Measurements from ENCODE around the gene KNOP1. TPM values are rescaled to one million over a fixed set of nuclear protein-coding genes. Genes with fewer than 3 reads are reported as not detected.

KNOP1 gene
- total and polyA plus RNA-seq, 7 experiments from 2014 or later = 6.4 to 20.6 (median 13.4) TPM

GRCh38 chr16:19743816-19744159, 25.8 kb upstream of the KNOP1 start:
- intact Hi-C loops (cut with micrococcal nuclease) = no loop called here

GRCh38 chr16:19741354-19741753, 23.3 kb upstream of the KNOP1 start:
- Mint-ChIP-seq H3K27me3 (no peaks in the 10 kb centered on the region), H3K36me3 (peaks cover 0 to 8% (median 0%) of the 10 kb centered on the region in 5 donors), H3K27ac (no peak overlapping the region), H3K9me3 (no peaks in the 10 kb centered on the region), H3K4me1 (peaks cover 0 to 3% (median 0%) of the 10 kb centered on the region in 7 donors), H3K4me3 (no peak overlapping the region)
- H3K4me3 ChIP-seq (ENCODE audit: low read length) = no peak overlapping the region
- no peaks in the 10 kb centered on the region for H3K36me3 ChIP-seq (ENCODE audit: control insufficient read depth in 2 of 3, insufficient read depth in 3 of 3, low read length in 3 of 3)
- DNase-seq = no peak
- intact Hi-C loops (cut with micrococcal nuclease) = no loop called here
- CTCF ChIA-PET = no interaction called here
- H3K27ac ChIP-seq (ENCODE audit: low read depth, low read length) = no peak overlapping the region
- H3K27me3 ChIP-seq (ENCODE audit: control insufficient read depth in 2 of 2, insufficient read depth in 2 of 2, low read length in 2 of 2) = no peaks in the 10 kb centered on the region
- POLR2A ChIA-PET = interaction anchor here (0.7 kb wide), 1 partner anchor 100 kb away, joined by 3 read pairs; no protein-coding TSS in a partner anchor
- ATAC-seq = no peak
- H3K4me1 ChIP-seq (ENCODE audit: control insufficient read depth in 2 of 2, insufficient read depth in 2 of 2, low read length in 2 of 2) = no peaks in the 10 kb centered on the region
- no peaks in the 10 kb centered on the region for H3K9me3 ChIP-seq (ENCODE audit: control insufficient read depth in 2 of 3, low read length in 3 of 3)

More at GRCh38 chr16:19743816-19744159, 25.8 kb upstream of the KNOP1 start:
- Histone ChIP-seq H3K36me3 (ENCODE audit: control insufficient read depth in 2 of 3, insufficient read depth in 3 of 3, low read length in 3 of 3) (no peaks in the 10 kb centered on the region), H3K9me3 (ENCODE audit: control insufficient read depth in 2 of 3, low read length in 3 of 3) (no peaks in the 10 kb centered on the region), H3K27me3 (ENCODE audit: control insufficient read depth in 2 of 2, insufficient read depth in 2 of 2, low read length in 2 of 2) (no peaks in the 10 kb centered on the region), H3K27ac (ENCODE audit: low read depth, low read length) (no peak overlapping the region), H3K4me1 (ENCODE audit: control insufficient read depth in 2 of 2, insufficient read depth in 2 of 2, low read length in 2 of 2) (no peaks in the 10 kb centered on the region), H3K4me3 (ENCODE audit: low read length) (no peak overlapping the region)
- H3K9me3 Mint-ChIP-seq = no peaks in the 10 kb centered on the region
- ChIA-PET POLR2A (no interaction called here), CTCF (no interaction called here)
- peaks cover 0 to 8% (median 0%) of the 10 kb centered on the region in 5 donors for H3K36me3 Mint-ChIP-seq
- no peaks in the 10 kb centered on the region for H3K4me1 Mint-ChIP-seq
- ATAC-seq (no peak), DNase-seq (no peak)
- H3K27me3 Mint-ChIP-seq = no peaks in the 10 kb centered on the region
- no peak overlapping the region for H3K4me3 Mint-ChIP-seq
- H3K27ac Mint-ChIP-seq = peak overlapping the region in 1 of 9 donors; percentile 88

- ChIA-PET POLR2A (no interaction called here), CTCF (no interaction called here)
- Mint-ChIP-seq H3K9me3 (no peaks in the 10 kb centered on the region), H3K27ac (no peak overlapping the region), H3K27me3 (no peaks in the 10 kb centered on the region), H3K4me3 (no peak overlapping the region), H3K36me3 (peaks cover 0 to 19% (median 0%) of the 10 kb centered on the region in 5 donors), H3K4me1 (peaks cover 0 to 4% (median 0%) of the 10 kb centered on the region in 7 donors)
- Histone ChIP-seq H3K9me3 (ENCODE audit: control insufficient read depth in 2 of 3, low read length in 3 of 3) (no peaks in the 10 kb centered on the region), H3K27me3 (ENCODE audit: control insufficient read depth in 2 of 2, insufficient read depth in 2 of 2, low read length in 2 of 2) (no peaks in the 10 kb centered on the region), H3K4me1 (ENCODE audit: control insufficient read depth in 2 of 2, insufficient read depth in 2 of 2, low read length in 2 of 2) (no peaks in the 10 kb centered on the region), H3K36me3 (ENCODE audit: control insufficient read depth in 2 of 3, insufficient read depth in 3 of 3, low read length in 3 of 3) (no peaks in the 10 kb centered on the region), H3K27ac (ENCODE audit: low read depth, low read length) (no peak overlapping the region), H3K4me3 (ENCODE audit: low read length) (no peak overlapping the region)
- intact Hi-C loops (cut with micrococcal nuclease) = no loop called here
- ATAC-seq = no peak
- DNase-seq = no peak
These were observed 19.4 kb upstream of the KNOP1 start for GRCh38 chr16:19737306-19738038.

- peaks cover 0 to 18% (median 0%) of the 10 kb centered on the region in 5 donors for H3K36me3 Mint-ChIP-seq
- no peak for DNase-seq
- no peaks in the 10 kb centered on the region for H3K9me3 ChIP-seq (ENCODE audit: control insufficient read depth in 2 of 3, low read length in 3 of 3)
- CTCF ChIA-PET = no interaction called here
- H3K4me3 Mint-ChIP-seq = no peak overlapping the region
- H3K9me3 Mint-ChIP-seq = no peaks in the 10 kb centered on the region
- H3K27me3 Mint-ChIP-seq = no peaks in the 10 kb centered on the region
- no peak overlapping the region for H3K27ac Mint-ChIP-seq
- ATAC-seq = no peak
- H3K27ac ChIP-seq (ENCODE audit: low read depth, low read length) = no peak overlapping the region
- no peaks in the 10 kb centered on the region for H3K36me3 ChIP-seq (ENCODE audit: control insufficient read depth in 2 of 3, insufficient read depth in 3 of 3, low read length in 3 of 3)
- H3K4me1 ChIP-seq (ENCODE audit: control insufficient read depth in 2 of 2, insufficient read depth in 2 of 2, low read length in 2 of 2) = no peaks in the 10 kb centered on the region
- peaks cover 0 to 4% (median 0%) of the 10 kb centered on the region in 7 donors for H3K4me1 Mint-ChIP-seq
- intact Hi-C loops (cut with micrococcal nuclease) = no loop called here
- POLR2A ChIA-PET = no interaction called here
- H3K4me3 ChIP-seq (ENCODE audit: low read length) = no peak overlapping the region
- H3K27me3 ChIP-seq (ENCODE audit: control insufficient read depth in 2 of 2, insufficient read depth in 2 of 2, low read length in 2 of 2) = no peaks in the 10 kb centered on the region
These were observed 17.2 kb upstream of the KNOP1 start for GRCh38 chr16:19735074-19735867.

GRCh38 chr16:19733551-19733950, 15.5 kb upstream of the KNOP1 start:
- Histone ChIP-seq H3K4me3 (ENCODE audit: low read length) (no peak overlapping the region), H3K27ac (ENCODE audit: low read depth, low read length) (no peak overlapping the region), H3K4me1 (ENCODE audit: control insufficient read depth in 2 of 2, insufficient read depth in 2 of 2, low read length in 2 of 2) (no peaks in the 10 kb centered on the region), H3K9me3 (ENCODE audit: control insufficient read depth in 2 of 3, low read length in 3 of 3) (no peaks in the 10 kb centered on the region), H3K36me3 (ENCODE audit: control insufficient read depth in 2 of 3, insufficient read depth in 3 of 3, low read length in 3 of 3) (no peaks in the 10 kb centered on the region), H3K27me3 (ENCODE audit: control insufficient read depth in 2 of 2, insufficient read depth in 2 of 2, low read length in 2 of 2) (no peaks in the 10 kb centered on the region)
- H3K4me3 Mint-ChIP-seq = no peak overlapping the region
- peaks cover 0 to 4% (median 0%) of the 10 kb centered on the region in 7 donors for H3K4me1 Mint-ChIP-seq
- H3K36me3 Mint-ChIP-seq = peaks cover 0 to 11% (median 0%) of the 10 kb centered on the region in 5 donors
- ChIA-PET CTCF (no interaction called here), POLR2A (no interaction called here)
- intact Hi-C loops (cut with micrococcal nuclease) = no loop called here
- no peak overlapping the region for H3K27ac Mint-ChIP-seq
- H3K27me3 Mint-ChIP-seq = no peaks in the 10 kb centered on the region
- DNase-seq (no peak), ATAC-seq (no peak)
- no peaks in the 10 kb centered on the region for H3K9me3 Mint-ChIP-seq

- Histone ChIP-seq H3K9me3 (ENCODE audit: control insufficient read depth in 2 of 3, low read length in 3 of 3) (no peaks in the 10 kb centered on the region), H3K27me3 (ENCODE audit: control insufficient read depth in 2 of 2, insufficient read depth in 2 of 2, low read length in 2 of 2) (no peaks in the 10 kb centered on the region), H3K4me1 (ENCODE audit: control insufficient read depth in 2 of 2, insufficient read depth in 2 of 2, low read length in 2 of 2) (no peaks in the 10 kb centered on the region), H3K27ac (ENCODE audit: low read depth, low read length) (no peak overlapping the region), H3K36me3 (ENCODE audit: control insufficient read depth in 2 of 3, insufficient read depth in 3 of 3, low read length in 3 of 3) (no peaks in the 10 kb centered on the region), H3K4me3 (ENCODE audit: low read length) (no peak overlapping the region)
- H3K36me3 Mint-ChIP-seq = peaks cover 0 to 9% (median 0%) of the 10 kb centered on the region in 5 donors
- no peak overlapping the region for H3K27ac Mint-ChIP-seq
- no peaks in the 10 kb centered on the region for H3K27me3 Mint-ChIP-seq
- H3K4me1 Mint-ChIP-seq = peaks cover 0 to 5% (median 0%) of the 10 kb centered on the region in 7 donors
- peaks cover 0 to 2% (median 0%) of the 10 kb centered on the region in 11 donors for H3K9me3 Mint-ChIP-seq
- intact Hi-C loops (cut with micrococcal nuclease) = no loop called here
- ATAC-seq (no peak), DNase-seq (no peak)
- H3K4me3 Mint-ChIP-seq = no peak overlapping the region
- ChIA-PET CTCF (no interaction called here), POLR2A (no interaction called here)
These were observed 10.6 kb upstream of the KNOP1 start for GRCh38 chr16:19728636-19728965.

Data from naive thymus-derived CD4-positive, alpha-beta T cell (primary cell).